Measurements from ENCODE around the gene CHRNA1. TPM values are rescaled to one million over a fixed set of nuclear protein-coding genes. Genes with fewer than 3 reads are reported as not detected.

The CHRNA1 gene
- total and polyA plus RNA-seq, 4 donors, result not detected

DNA sequence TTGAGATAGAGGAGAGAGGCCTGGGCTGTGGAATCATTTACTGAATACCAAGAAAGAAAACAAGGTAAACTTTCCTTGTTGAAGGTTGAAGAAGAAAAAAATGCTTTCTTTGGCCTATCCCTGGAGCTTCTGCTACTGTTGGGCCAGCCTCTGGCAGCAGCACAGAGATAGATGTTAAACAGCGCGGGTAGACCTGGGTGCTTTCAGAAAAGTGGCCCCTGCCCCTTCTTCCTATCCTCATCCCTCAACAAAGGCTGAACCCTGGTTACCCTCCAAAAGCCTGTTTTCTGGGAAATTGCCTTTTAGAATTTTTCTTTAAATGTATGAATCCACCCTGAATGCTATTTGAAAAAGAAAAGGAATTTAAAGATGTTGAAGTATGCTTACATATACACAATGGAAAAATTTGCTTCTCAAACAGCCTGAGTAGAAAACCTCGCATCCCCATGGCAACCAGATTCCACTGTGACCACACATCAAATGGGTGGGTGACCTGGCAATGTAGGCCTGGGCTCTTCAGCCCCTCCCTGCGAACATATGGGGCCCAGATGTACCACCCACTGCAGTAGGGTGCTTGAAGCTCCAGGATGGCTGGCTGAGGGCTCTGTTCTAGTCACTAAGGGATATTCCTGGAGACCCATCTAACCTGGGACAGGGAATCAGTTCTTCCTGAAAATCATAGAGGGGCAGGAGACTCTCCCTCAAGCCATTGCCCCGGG lies 23.4 kb upstream of the CHRNA1 start:
- H3K36me3 ChIP-seq (ENCODE audit: control insufficient read depth in 4 of 4, insufficient read depth in 3 of 4, low read depth in 1 of 4, low read length in 3 of 4), result no peaks in the 10 kb centered on the region
- no peaks in the 10 kb centered on the region for H3K27me3 ChIP-seq (ENCODE audit: control insufficient read depth in 4 of 4, insufficient read depth in 4 of 4, low read length in 3 of 4)
- H3K9me3 ChIP-seq (ENCODE audit: control insufficient read depth in 4 of 4, low read length in 3 of 4), result no peaks in the 10 kb centered on the region
- H3K4me3 ChIP-seq (ENCODE audit: low read depth in 1 of 3, low read length in 3 of 3), result no peak overlapping the region
- no peak overlapping the region for H3K9ac ChIP-seq (ENCODE audit: low read depth in 1 of 2, low read length in 2 of 2)
- DNase-seq (ENCODE audit: low spot score), result no peak
- H3K4me1 ChIP-seq (ENCODE audit: control insufficient read depth in 4 of 4, insufficient read depth in 4 of 4, low read length in 3 of 4), result no peaks in the 10 kb centered on the region
- TF ChIP-seq JUND (IDR thresholded peaks at IDR 0.05) (no peak), HNF4A (conservative IDR thresholded peaks at IDR 0.05) (no peak), YY1 (IDR thresholded peaks at IDR 0.05) (no peak)
- 82% methylated on average over 5 of the region's 5 CpGs for WGBS
- no peak overlapping the region for H3K27ac ChIP-seq (ENCODE audit: low read depth in 1 of 2, low read length in 2 of 2)

DNA sequence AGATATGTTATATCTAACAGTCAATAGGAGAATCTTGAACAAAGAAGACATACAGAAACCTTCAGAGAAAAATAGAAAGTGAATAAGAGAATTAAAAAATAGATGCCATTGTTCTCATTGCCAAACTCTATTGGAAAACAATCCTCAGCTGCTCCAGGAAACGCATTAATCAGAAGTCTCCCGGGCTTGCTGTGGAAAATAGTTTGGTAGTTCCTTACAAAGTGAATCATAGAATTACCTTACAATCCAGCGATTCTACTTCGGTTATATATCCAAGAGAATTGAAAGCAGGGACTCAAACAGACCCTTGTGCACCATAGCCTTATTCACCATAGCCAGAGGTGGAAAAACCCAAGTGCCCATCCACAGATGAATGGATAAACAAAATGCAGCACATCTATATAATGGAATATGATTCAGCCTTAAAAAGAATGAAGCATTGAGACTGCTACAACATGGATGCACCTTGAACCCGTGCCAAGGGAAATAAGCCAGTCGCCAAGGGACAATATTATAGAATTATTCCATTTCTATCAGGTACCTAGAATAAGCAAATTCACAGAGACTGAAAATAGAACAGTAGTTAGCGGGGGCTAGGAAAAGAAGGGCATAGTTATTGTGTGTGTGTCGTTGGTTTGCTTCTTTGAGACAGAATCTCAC lies 21.9 kb upstream of the CHRNA1 start:
- Histone ChIP-seq H3K9ac (ENCODE audit: low read depth in 1 of 2, low read length in 2 of 2) (no peak overlapping the region), H3K27ac (ENCODE audit: low read depth in 1 of 2, low read length in 2 of 2) (no peak overlapping the region), H3K4me3 (ENCODE audit: low read depth in 1 of 3, low read length in 3 of 3) (no peak overlapping the region), H3K27me3 (ENCODE audit: control insufficient read depth in 4 of 4, insufficient read depth in 4 of 4, low read length in 3 of 4) (no peaks in the 10 kb centered on the region), H3K36me3 (ENCODE audit: control insufficient read depth in 4 of 4, insufficient read depth in 3 of 4, low read depth in 1 of 4, low read length in 3 of 4) (no peaks in the 10 kb centered on the region), H3K9me3 (ENCODE audit: control insufficient read depth in 4 of 4, low read length in 3 of 4) (no peaks in the 10 kb centered on the region), H3K4me1 (ENCODE audit: control insufficient read depth in 4 of 4, insufficient read depth in 4 of 4, low read length in 3 of 4) (no peaks in the 10 kb centered on the region)
- DNase-seq (ENCODE audit: low spot score), result no peak
- WGBS, result 87% methylated on average over 8 of the region's 8 CpGs
- TF ChIP-seq NR2F2 (IDR thresholded peaks at IDR 0.05), result no peak
- no peak for TF ChIP-seq HNF4A (conservative IDR thresholded peaks at IDR 0.05)
- no peak for TF ChIP-seq GABPA (IDR thresholded peaks at IDR 0.05 in 1 of 2, conservative IDR thresholded peaks at IDR 0.05 in 1 of 2)
- TF ChIP-seq, protein P1, sequence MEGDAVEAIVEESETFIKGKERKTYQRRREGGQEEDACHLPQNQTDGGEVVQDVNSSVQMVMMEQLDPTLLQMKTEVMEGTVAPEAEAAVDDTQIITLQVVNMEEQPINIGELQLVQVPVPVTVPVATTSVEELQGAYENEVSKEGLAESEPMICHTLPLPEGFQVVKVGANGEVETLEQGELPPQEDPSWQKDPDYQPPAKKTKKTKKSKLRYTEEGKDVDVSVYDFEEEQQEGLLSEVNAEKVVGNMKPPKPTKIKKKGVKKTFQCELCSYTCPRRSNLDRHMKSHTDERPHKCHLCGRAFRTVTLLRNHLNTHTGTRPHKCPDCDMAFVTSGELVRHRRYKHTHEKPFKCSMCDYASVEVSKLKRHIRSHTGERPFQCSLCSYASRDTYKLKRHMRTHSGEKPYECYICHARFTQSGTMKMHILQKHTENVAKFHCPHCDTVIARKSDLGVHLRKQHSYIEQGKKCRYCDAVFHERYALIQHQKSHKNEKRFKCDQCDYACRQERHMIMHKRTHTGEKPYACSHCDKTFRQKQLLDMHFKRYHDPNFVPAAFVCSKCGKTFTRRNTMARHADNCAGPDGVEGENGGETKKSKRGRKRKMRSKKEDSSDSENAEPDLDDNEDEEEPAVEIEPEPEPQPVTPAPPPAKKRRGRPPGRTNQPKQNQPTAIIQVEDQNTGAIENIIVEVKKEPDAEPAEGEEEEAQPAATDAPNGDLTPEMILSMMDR (IDR thresholded peaks at IDR 0.05; ENCODE audit: low read depth, low read length, missing input control), result no peak
- no peak for TF ChIP-seq SP1 (IDR thresholded peaks at IDR 0.05)
- no peak for TF ChIP-seq TAF1 (conservative IDR thresholded peaks at IDR 0.05)
- TF ChIP-seq, protein P2, sequence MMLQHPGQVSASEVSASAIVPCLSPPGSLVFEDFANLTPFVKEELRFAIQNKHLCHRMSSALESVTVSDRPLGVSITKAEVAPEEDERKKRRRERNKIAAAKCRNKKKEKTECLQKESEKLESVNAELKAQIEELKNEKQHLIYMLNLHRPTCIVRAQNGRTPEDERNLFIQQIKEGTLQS (IDR thresholded peaks at IDR 0.05), result no peak
- TF ChIP-seq, protein P3, sequence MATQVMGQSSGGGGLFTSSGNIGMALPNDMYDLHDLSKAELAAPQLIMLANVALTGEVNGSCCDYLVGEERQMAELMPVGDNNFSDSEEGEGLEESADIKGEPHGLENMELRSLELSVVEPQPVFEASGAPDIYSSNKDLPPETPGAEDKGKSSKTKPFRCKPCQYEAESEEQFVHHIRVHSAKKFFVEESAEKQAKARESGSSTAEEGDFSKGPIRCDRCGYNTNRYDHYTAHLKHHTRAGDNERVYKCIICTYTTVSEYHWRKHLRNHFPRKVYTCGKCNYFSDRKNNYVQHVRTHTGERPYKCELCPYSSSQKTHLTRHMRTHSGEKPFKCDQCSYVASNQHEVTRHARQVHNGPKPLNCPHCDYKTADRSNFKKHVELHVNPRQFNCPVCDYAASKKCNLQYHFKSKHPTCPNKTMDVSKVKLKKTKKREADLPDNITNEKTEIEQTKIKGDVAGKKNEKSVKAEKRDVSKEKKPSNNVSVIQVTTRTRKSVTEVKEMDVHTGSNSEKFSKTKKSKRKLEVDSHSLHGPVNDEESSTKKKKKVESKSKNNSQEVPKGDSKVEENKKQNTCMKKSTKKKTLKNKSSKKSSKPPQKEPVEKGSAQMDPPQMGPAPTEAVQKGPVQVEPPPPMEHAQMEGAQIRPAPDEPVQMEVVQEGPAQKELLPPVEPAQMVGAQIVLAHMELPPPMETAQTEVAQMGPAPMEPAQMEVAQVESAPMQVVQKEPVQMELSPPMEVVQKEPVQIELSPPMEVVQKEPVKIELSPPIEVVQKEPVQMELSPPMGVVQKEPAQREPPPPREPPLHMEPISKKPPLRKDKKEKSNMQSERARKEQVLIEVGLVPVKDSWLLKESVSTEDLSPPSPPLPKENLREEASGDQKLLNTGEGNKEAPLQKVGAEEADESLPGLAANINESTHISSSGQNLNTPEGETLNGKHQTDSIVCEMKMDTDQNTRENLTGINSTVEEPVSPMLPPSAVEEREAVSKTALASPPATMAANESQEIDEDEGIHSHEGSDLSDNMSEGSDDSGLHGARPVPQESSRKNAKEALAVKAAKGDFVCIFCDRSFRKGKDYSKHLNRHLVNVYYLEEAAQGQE (IDR thresholded peaks at IDR 0.05), result no peak
- TF ChIP-seq FOXA1 (IDR thresholded peaks at IDR 0.05), result no peak
- TF ChIP-seq RXRA (IDR thresholded peaks at IDR 0.05), result no peak
- TF ChIP-seq JUND (IDR thresholded peaks at IDR 0.05), result no peak
- TF ChIP-seq ZBTB33 (IDR thresholded peaks at IDR 0.05), result no peak
- no peak for TF ChIP-seq RAD21 (IDR thresholded peaks at IDR 0.05)
- no peak for TF ChIP-seq HNF4G (IDR thresholded peaks at IDR 0.05)
- TF ChIP-seq, protein P4, sequence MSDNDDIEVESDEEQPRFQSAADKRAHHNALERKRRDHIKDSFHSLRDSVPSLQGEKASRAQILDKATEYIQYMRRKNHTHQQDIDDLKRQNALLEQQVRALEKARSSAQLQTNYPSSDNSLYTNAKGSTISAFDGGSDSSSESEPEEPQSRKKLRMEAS (IDR thresholded peaks at IDR 0.05), result no peak
- no peak for TF ChIP-seq YY1 (IDR thresholded peaks at IDR 0.05)
- TF ChIP-seq EGR1 (IDR thresholded peaks at IDR 0.05; ENCODE audit: low read depth in 2 of 2), result no peak
